Prostate gland (tissue), 2 donors: ENCODE measurements around the gene CACNA1B.

Experiments
- CTCF ChIP-seq, 4 experiments: fragments of 200-600 bp in 2 of 4; fragments of 450-650 bp in 2 of 4; sonication (generic) in 2 of 4; IDR thresholded peaks; 1 replicate in 3 of 4; 2 replicates in 1 of 4; pipeline ENCODE4 v1.5.1; 2016 to 2019; ENCODE audit warnings: antibody characterized with exemption in 4 of 4, mild to moderate bottlenecking in 2 of 4, moderate library complexity in 2 of 4
- POLR2AphosphoS5 ChIP-seq: sonication (generic); formaldehyde crosslinking; IDR thresholded peaks from one replicate; pipeline ENCODE4 v1.6.1; 2017; ENCODE audit warnings: antibody characterized with exemption

- no peak for TF ChIP-seq CTCF (IDR thresholded peaks at IDR 0.05)
- TF ChIP-seq POLR2AphosphoS5: no peak
These were observed 131.6 kb downstream of the CACNA1B start for GRCh38 chr9:138009016-138009802.
